ENCODE measurements around the gene AP4M1.

DNA sequence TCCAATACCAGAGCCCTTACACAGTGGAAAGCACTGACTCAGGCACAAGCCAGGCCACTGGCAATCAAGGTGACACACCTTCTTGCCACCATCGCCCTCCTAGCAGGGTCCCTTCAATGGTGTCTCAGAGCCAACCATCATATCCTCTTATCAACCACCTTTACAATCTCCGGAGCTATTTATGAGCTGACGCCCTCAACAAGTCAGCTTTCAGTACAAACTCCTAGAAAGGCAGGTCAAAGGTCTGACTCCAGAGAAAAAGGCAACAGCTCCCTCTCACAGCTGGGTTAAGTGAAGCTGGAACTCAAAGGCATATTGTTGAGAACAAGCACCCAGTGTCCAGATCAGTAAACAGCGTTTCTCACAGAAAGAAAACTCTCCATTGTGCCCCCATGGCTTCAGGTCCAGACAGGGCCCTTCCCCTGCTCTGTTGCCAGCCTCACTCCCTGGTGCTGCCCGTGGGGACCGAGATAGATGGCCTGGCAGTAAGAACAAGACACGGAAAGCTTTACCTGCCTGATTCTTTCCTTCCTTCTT lies 22.4 kb upstream of the AP4M1 start:
- no peak for TF ChIP-seq FOXA1 (IDR thresholded peaks at IDR 0.05)
- no peak for TF ChIP-seq FOXM1 (IDR thresholded peaks at IDR 0.05; ENCODE audit: borderline replicate concordance)
- TF ChIP-seq HDGF (IDR thresholded peaks at IDR 0.05; ENCODE audit: borderline replicate concordance), result no peak
- no peak for TF ChIP-seq ZNF384 (IDR thresholded peaks at IDR 0.05)
- TF ChIP-seq SP1 (IDR thresholded peaks at IDR 0.05), result no peak
- TF ChIP-seq NFRKB (IDR thresholded peaks at IDR 0.05), result no peak
- TF ChIP-seq FOXK2 (IDR thresholded peaks at IDR 0.05), result no peak
- TF ChIP-seq L3MBTL2 (conservative IDR thresholded peaks at IDR 0.05), result no peak
- no peak for TF ChIP-seq SUZ12 (IDR thresholded peaks at IDR 0.05)
- TF ChIP-seq, protein P1, sequence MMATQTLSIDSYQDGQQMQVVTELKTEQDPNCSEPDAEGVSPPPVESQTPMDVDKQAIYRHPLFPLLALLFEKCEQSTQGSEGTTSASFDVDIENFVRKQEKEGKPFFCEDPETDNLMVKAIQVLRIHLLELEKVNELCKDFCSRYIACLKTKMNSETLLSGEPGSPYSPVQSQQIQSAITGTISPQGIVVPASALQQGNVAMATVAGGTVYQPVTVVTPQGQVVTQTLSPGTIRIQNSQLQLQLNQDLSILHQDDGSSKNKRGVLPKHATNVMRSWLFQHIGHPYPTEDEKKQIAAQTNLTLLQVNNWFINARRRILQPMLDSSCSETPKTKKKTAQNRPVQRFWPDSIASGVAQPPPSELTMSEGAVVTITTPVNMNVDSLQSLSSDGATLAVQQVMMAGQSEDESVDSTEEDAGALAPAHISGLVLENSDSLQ (IDR thresholded peaks at IDR 0.05), result no peak
- no peak for TF ChIP-seq ARNT (IDR thresholded peaks at IDR 0.05)
- no peak for TF ChIP-seq BHLHE40 (IDR thresholded peaks at IDR 0.05; ENCODE audit: borderline replicate concordance)

All from HEK293T (cell line).